ENCODE results near the gene ITPR3. TPM values are rescaled to one million over a fixed set of nuclear protein-coding genes. Genes with fewer than 3 reads are reported as not detected.

The ITPR3 gene
- total RNA-seq, 3 donors from 2014 or later (not counting 1 experiment from before 2014, with no cell fraction given), result 45.5 to 66.7 (median 46.0) TPM

GRCh38 chr6:33654831-33655554 lies 33.9 kb downstream of the ITPR3 start:
- H3K27ac Mint-ChIP-seq, result no peak overlapping the region
- no peak overlapping the region for H3K4me3 ChIP-seq (ENCODE audit: low read length)
- no peak overlapping the region for H3K27ac ChIP-seq (ENCODE audit: low read length)
- H3K4me1 Mint-ChIP-seq, result peaks cover 0 to 17% of the 10 kb centered on the region in 2 donors
- no peaks in the 10 kb centered on the region for H3K27me3 ChIP-seq (ENCODE audit: control insufficient read depth, insufficient read depth, low read length)
- H3K27me3 Mint-ChIP-seq (ENCODE audit: low read depth in 2 of 2), result no peaks in the 10 kb centered on the region
- no peak for DNase-seq
- ATAC-seq, result no peak
- H3K36me3 ChIP-seq (ENCODE audit: control insufficient read depth, insufficient read depth, low read length), result peaks cover 46% of the 10 kb centered on the region
- intact Hi-C loops (cut with micrococcal nuclease), result no loop called here
- peaks cover 10% of the 10 kb centered on the region for H3K4me1 ChIP-seq (ENCODE audit: control insufficient read depth, insufficient read depth, low read length)
- H3K36me3 Mint-ChIP-seq, result no peaks in the 10 kb centered on the region
- no peak for TF ChIP-seq CTCF (IDR thresholded peaks at IDR 0.05)
- H3K9me3 Mint-ChIP-seq, result no peaks in the 10 kb centered on the region
- no peak overlapping the region for H3K4me3 Mint-ChIP-seq
- no peaks in the 10 kb centered on the region for H3K9me3 ChIP-seq (ENCODE audit: control insufficient read depth, insufficient read depth, low read length)
- WGBS (ENCODE audit: insufficient coverage), result 75% methylated on average over 5 of the region's 5 CpGs

DNA sequence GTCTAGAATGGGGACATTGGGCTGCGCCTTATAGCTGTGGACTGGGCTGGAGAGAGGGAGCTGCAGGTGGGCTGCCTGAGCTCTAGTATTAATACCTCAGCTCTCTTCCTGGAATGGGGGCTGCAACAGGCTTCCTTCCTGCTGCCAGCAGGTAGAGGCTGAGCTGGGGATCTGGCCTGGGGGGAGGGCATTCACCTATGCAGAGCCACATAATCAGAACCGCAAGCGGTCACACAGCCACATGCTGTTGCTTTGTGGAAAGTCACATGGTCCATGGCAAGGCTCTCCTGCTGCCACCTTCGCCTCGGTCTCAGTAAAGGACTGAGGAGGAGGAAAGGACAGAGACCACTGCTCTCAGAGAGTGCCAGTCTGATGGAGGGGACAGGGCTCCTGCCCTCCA lies 35.7 kb downstream of the ITPR3 start:
- 87% methylated on average over 5 of the region's 5 CpGs for WGBS (ENCODE audit: insufficient coverage)
- H3K27ac Mint-ChIP-seq, result no peak overlapping the region
- peaks cover 0 to 14% of the 10 kb centered on the region in 2 donors for H3K4me1 Mint-ChIP-seq
- Histone ChIP-seq H3K36me3 (ENCODE audit: control insufficient read depth, insufficient read depth, low read length) (peaks cover 42% of the 10 kb centered on the region), H3K27ac (ENCODE audit: low read length) (no peak overlapping the region), H3K27me3 (ENCODE audit: control insufficient read depth, insufficient read depth, low read length) (no peaks in the 10 kb centered on the region), H3K4me1 (ENCODE audit: control insufficient read depth, insufficient read depth, low read length) (peaks cover 10% of the 10 kb centered on the region), H3K9me3 (ENCODE audit: control insufficient read depth, insufficient read depth, low read length) (no peaks in the 10 kb centered on the region), H3K4me3 (ENCODE audit: low read length) (no peak overlapping the region)
- TF ChIP-seq CTCF (IDR thresholded peaks at IDR 0.05), result no peak
- intact Hi-C loops (cut with micrococcal nuclease), result no loop called here
- no peaks in the 10 kb centered on the region for H3K27me3 Mint-ChIP-seq (ENCODE audit: low read depth in 2 of 2)
- DNase-seq (no peak), ATAC-seq (no peak)
- H3K4me3 Mint-ChIP-seq, result no peak overlapping the region
- H3K9me3 Mint-ChIP-seq, result no peaks in the 10 kb centered on the region
- no peaks in the 10 kb centered on the region for H3K36me3 Mint-ChIP-seq

DNA sequence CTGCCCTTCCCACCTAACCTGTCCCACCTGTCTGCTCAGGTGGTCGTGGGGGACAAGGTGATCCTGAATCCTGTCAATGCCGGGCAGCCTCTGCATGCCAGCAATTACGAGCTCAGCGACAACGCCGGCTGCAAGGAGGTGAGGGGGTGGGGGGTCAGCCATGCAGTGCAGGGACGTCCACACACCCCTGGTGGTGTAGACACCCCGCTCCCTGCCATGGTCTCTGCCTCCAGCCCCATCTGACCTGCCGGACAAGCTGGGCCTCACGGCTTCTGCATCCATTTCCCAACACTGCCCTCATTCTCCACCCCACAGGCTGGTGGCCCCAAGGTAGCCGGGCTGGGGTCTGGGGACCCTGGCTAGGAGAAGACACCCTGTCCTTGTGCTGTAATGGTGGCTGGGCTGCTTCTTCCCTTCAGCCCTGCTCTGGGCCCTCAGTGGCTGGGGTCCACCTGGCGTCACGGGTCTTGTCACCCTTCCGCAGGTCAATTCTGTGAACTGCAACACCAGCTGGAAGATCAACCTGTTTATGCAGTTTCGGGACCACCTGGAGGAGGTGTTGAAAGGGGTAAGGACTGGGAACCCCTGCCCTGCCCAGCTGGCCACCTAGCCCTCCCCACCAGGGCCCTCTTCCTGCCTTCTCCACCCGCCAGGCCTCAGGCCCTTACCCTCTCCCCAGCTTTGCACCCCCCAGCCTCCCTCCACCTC lies 38.0 kb downstream of the ITPR3 start:
- Mint-ChIP-seq H3K27me3 (ENCODE audit: low read depth in 2 of 2) (no peaks in the 10 kb centered on the region), H3K27ac (no peak overlapping the region), H3K36me3 (no peaks in the 10 kb centered on the region), H3K9me3 (no peaks in the 10 kb centered on the region), H3K4me1 (peaks cover 0 to 4% of the 10 kb centered on the region in 2 donors), H3K4me3 (no peak overlapping the region)
- Histone ChIP-seq H3K27ac (ENCODE audit: low read length) (no peak overlapping the region), H3K9me3 (ENCODE audit: control insufficient read depth, insufficient read depth, low read length) (no peaks in the 10 kb centered on the region), H3K4me3 (ENCODE audit: low read length) (no peak overlapping the region), H3K4me1 (ENCODE audit: control insufficient read depth, insufficient read depth, low read length) (peaks cover 10% of the 10 kb centered on the region), H3K36me3 (ENCODE audit: control insufficient read depth, insufficient read depth, low read length) (peaks cover 41% of the 10 kb centered on the region), H3K27me3 (ENCODE audit: control insufficient read depth, insufficient read depth, low read length) (no peaks in the 10 kb centered on the region)
- intact Hi-C loops (cut with micrococcal nuclease), result no loop called here
- TF ChIP-seq CTCF (IDR thresholded peaks at IDR 0.05), result no peak
- ATAC-seq, result no peak
- WGBS (ENCODE audit: insufficient coverage), result 97% methylated on average over 16 of the region's 16 CpGs
- DNase-seq, result no peak

All from natural killer cell (primary cell).